Esophagus squamous epithelium (tissue), 4 donors: ENCODE measurements around the gene ADGRV1.

Experiments
- CTCF ChIP-seq, 6 experiments: fragments of 450-650 bp in 4 of 6; fragments of 200-600 bp in 2 of 6; sonication (generic) in 2 of 6; IDR thresholded peaks; one replicate each; pipeline ENCODE4 v1.5.1; 2016 to 2019; ENCODE audit warnings: antibody characterized with exemption in 6 of 6, mild to moderate bottlenecking in 4 of 6, moderate library complexity in 4 of 6
- POLR2A ChIP-seq, 4 donors: fragments of 450-650 bp; IDR thresholded peaks; one replicate each; pipeline ENCODE4 v1.6.1; 2017; ENCODE audit warnings: antibody characterized with exemption in 4 of 4, mild to moderate bottlenecking in 4 of 4, moderate library complexity in 3 of 4

- TF ChIP-seq CTCF (IDR thresholded peaks at IDR 0.05) (no peak), POLR2A (IDR thresholded peaks at IDR 0.05) (no peak)
Observed at GRCh38 chr5:90911169-90911568, 352.6 kb downstream of the ADGRV1 start.
